ENCODE data around the gene AMACR.

- no peak for TF ChIP-seq CTCF (IDR thresholded peaks at IDR 0.05)
- no peak for TF ChIP-seq ZFX (IDR thresholded peaks at IDR 0.05; ENCODE audit: borderline replicate concordance)
Measured at GRCh38 chr5:33938507-33938796, 69.4 kb downstream of the AMACR start.

Measured in 22Rv1 (cell line).